ENCODE data around the gene DHX15. TPM values are rescaled to one million over a fixed set of nuclear protein-coding genes. Genes with fewer than 3 reads are reported as not detected.

DHX15 gene
- total and polyA plus RNA-seq, 2 of the 8 experiments (the other 6 are each of a cell fraction or from before 2014, with no cell fraction given) = 126 to 286 TPM

DNA sequence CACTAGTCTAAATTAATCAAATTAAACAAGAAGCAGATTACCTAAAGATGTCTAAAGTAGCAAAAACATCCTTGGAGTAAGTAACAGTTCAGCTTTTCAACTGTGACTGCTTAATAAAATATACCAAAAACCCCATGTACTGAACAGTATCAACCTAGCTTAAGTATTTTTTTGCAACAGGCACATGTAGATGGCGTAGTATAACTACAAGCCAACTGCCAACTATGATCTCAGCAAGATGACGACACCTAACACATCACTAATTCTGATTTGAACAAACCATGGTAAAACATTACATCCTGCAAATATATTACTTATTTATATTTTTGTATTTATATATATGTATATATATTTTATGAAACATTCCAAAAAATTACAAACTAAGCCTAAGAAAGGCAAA, 24.5 kb downstream of the DHX15 start:
- Histone ChIP-seq H2BK12ac (ENCODE audit: low read depth, low read length) (no peak overlapping the region), H2AK5ac (ENCODE audit: low read depth, low read length) (no peak overlapping the region), H4K20me1 (replicated peaks in 1 of 2; ENCODE audit: control insufficient read depth in 1 of 2, insufficient read depth in 2 of 2, low read length in 2 of 2) (peaks cover 30 to 42% of the 10 kb centered on the region in 2 experiments), H3K23me2 (ENCODE audit: low read depth, low read length) (no peaks in the 10 kb centered on the region), H3K4ac (replicated peaks; ENCODE audit: insufficient read length, low read depth, low read length) (no peak overlapping the region), H2BK5ac (ENCODE audit: low read depth, low read length) (no peak overlapping the region), H2AFZ (ENCODE audit: low read length) (no peak overlapping the region), H2BK20ac (ENCODE audit: low read length) (no peak overlapping the region), H3K79me2 (ENCODE audit: control insufficient read depth in 1 of 2, insufficient read depth in 2 of 2, low read length in 2 of 2) (peaks cover 51 to 100% of the 10 kb centered on the region in 2 experiments), H3K4me3 (ENCODE audit: extremely low read depth in 1 of 4, insufficient read depth in 2 of 4, low read depth in 3 of 4, low read length in 4 of 4) (no peak overlapping the region), H3K56ac (replicated peaks; ENCODE audit: insufficient read length, low read depth, low read length) (no peak overlapping the region), H3K27me3 (replicated peaks in 1 of 4; ENCODE audit: control insufficient read depth in 3 of 4, extremely low read depth in 1 of 4, insufficient read depth in 3 of 4, low read length in 3 of 4) (no peaks in the 10 kb centered on the region), H3K23ac (ENCODE audit: insufficient read length) (no peak overlapping the region), H3K9ac (replicated peaks in 1 of 4; ENCODE audit: extremely low read depth in 1 of 4, low read depth in 3 of 4, low read length in 3 of 4) (no peak overlapping the region), H2BK15ac (ENCODE audit: low read length) (no peak overlapping the region), H3K14ac (ENCODE audit: insufficient read length) (no peak overlapping the region), H3K36me3 (ENCODE audit: control insufficient read depth in 2 of 4, insufficient read depth in 4 of 4, low read length in 3 of 4) (peaks cover 0 to 48% (median 19%) of the 10 kb centered on the region in 4 experiments; a peak in 5 of 8 replicates), H3K79me1 (ENCODE audit: low read depth, low read length) (no peaks in the 10 kb centered on the region), H3K9me3 (ENCODE audit: insufficient read depth in 2 of 2, low read depth in 1 of 2, low read length in 1 of 2) (no peaks in the 10 kb centered on the region), H4K91ac (replicated peaks; ENCODE audit: insufficient read length, low read length) (no peak overlapping the region), H3K4me1 (replicated peaks in 1 of 4; ENCODE audit: control insufficient read depth in 3 of 4, insufficient read depth in 4 of 4, low read length in 3 of 4) (peaks cover 0 to 6% (median 2%) of the 10 kb centered on the region in 4 experiments; a peak in 3 of 7 replicates), H3K4me2 (ENCODE audit: insufficient read depth in 1 of 2, low read depth in 2 of 2, low read length in 2 of 2) (no peak overlapping the region), H3K27ac (ENCODE audit: low read depth, low read length) (no peak overlapping the region), H4K8ac (ENCODE audit: extremely low read depth, insufficient read depth, low read length) (no peak overlapping the region), H2BK120ac (replicated peaks; ENCODE audit: low read depth, low read length) (no peak overlapping the region), H3K18ac (ENCODE audit: extremely low read depth, low read length) (no peak overlapping the region), H4K5ac (ENCODE audit: insufficient read length, low read depth, low read length) (peak overlapping the region; percentile 44)
- TF ChIP-seq RAD21 (IDR thresholded peaks at IDR 0.05 in 1 of 2, conservative IDR thresholded peaks at IDR 0.05 in 1 of 2; ENCODE audit: low read depth in 2 of 2, low read length in 2 of 2) (peak in 1 of 2 experiments; percentile 12; a peak in 2 of 4 replicates), CBX5 (IDR thresholded peaks at IDR 0.05; ENCODE audit: low read depth, low read length) (no peak)
- ChIA-PET CTCF (ENCODE audit: partially characterized antibody) (interaction anchor here (0.8 to 3.0 kb wide), 4 partner anchors 8 to 425 kb away, joined by 3 to 13 read pairs (median 3); no protein-coding TSS in a partner anchor), POLR2A (ENCODE audit: partially characterized antibody) (interaction anchor here (0.7 to 1.0 kb wide), 4 partner anchors 8 to 25 kb away, joined by 3 to 4 read pairs (median 3); partner anchors contain the start of gene DHX15)
- no peak for FAIRE-seq
- no peak for DNase-seq (ENCODE audit: low read depth in 1 of 2, low spot score in 2 of 2)
- 97% methylated on average over 2 of the region's 2 CpGs; no CpG with 5 or more reads in 1 of the 2 experiments for WGBS, 2 experiments (ENCODE audit: extremely low coverage in 1 of 2, insufficient coverage in 1 of 2, insufficient read length in 1 of 2, insufficient replicate concordance in 2 of 2, low coverage in 1 of 2, low lambda C conversion rate in 2 of 2, missing lambda C conversion rate in 1 of 2)
